Epidermal melanocyte (primary cell): ENCODE results near the gene KRT33A.
"Not testable (repeated sequence)": the region's sequence is repeated elsewhere in the genome, so short reads cannot be mapped to it uniquely, and the experiment has no call there.

ENCODE experiments used
- DNase-seq: peaks from one replicate; pipeline ENCODE4 v3.0.0; 2011; ENCODE audit warnings: low spot score; ENCODE audit not compliant: insufficient read length

The KRT33A gene

GRCh38 chr17:41363881-41364280 is 13.3 kb upstream of the KRT33A start:
- no peak for DNase-seq

- no peak for DNase-seq
These were observed 9.8 kb upstream of the KRT33A start for GRCh38 chr17:41360296-41360995.

GRCh38 chr17:41354536-41354935 is 3.9 kb upstream of the KRT33A start:
- DNase-seq: no peak

GRCh38 chr17:41352597-41353366 is 2.2 kb upstream of the KRT33A start:
- DNase-seq: no peak

GRCh38 chr17:41351177-41351576 is 549 bp upstream of the KRT33A start:
- DNase-seq: no peak

GRCh38 chr17:41347869-41348760 is 2.5 kb downstream of the KRT33A start:
- no peak for DNase-seq

GRCh38 chr17:41346421-41346820 is 4.2 kb downstream of the KRT33A start:
- not testable (repeated sequence) for DNase-seq

- DNase-seq: no peak
These were observed 4.6 kb downstream of the KRT33A start for GRCh38 chr17:41345992-41346391.

GRCh38 chr17:41343029-41343428 is 7.6 kb downstream of the KRT33A start:
- DNase-seq: no peak

- no peak for DNase-seq
These were observed 9.4 kb downstream of the KRT33A start for GRCh38 chr17:41340934-41341861.

- DNase-seq: no peak
These were observed 10.1 kb downstream of the KRT33A start for GRCh38 chr17:41340494-41340893.

GRCh38 chr17:41339571-41340172 is 11.0 kb downstream of the KRT33A start:
- DNase-seq: no peak

GRCh38 chr17:41338961-41339485 is 11.6 kb downstream of the KRT33A start:
- DNase-seq: no peak

GRCh38 chr17:41335747-41336146 is 14.9 kb downstream of the KRT33A start:
- DNase-seq: no peak

- no peak for DNase-seq
These were observed 16.0 kb downstream of the KRT33A start for GRCh38 chr17:41334385-41335305.

GRCh38 chr17:41333836-41334235 is 16.8 kb downstream of the KRT33A start:
- DNase-seq: no peak

- DNase-seq: no peak
These were observed 17.5 kb downstream of the KRT33A start for GRCh38 chr17:41333098-41333497.

- DNase-seq: no peak
These were observed 18.4 kb downstream of the KRT33A start for GRCh38 chr17:41332239-41332638.

- no peak for DNase-seq
These were observed 19.0 kb downstream of the KRT33A start for GRCh38 chr17:41331606-41332005.
